GM18508 (cell line): ENCODE measurements around the gene ADAD1.

Experiments used
- ATAC-seq: cut with Tn5 transposase; IDR thresholded peaks from one replicate; pipeline ENCODE4 v1.9.1; 2021; ENCODE audit warnings: moderate number of reproducible peaks; ENCODE audit not compliant: insufficient read depth, unreplicated experiment

Gene ADAD1

GRCh38 chr4:122453384-122453995 is 74.7 kb downstream of the ADAD1 start:
- ATAC-seq, result no peak

GRCh38 chr4:122456231-122457116 is 77.7 kb downstream of the ADAD1 start, which contains the start of gene IL2:
Gene IL2, minus strand, starts transcription at chr4:122456725. Its CDS starts 285 bp downstream, at chr4:122456440.
- ATAC-seq, result no peak

- ATAC-seq, result peak; percentile 60
Measured at GRCh38 chr4:122458625-122459024, 79.8 kb downstream of the ADAD1 start.

- ATAC-seq, result no peak
Measured at GRCh38 chr4:122469457-122469856, 90.6 kb downstream of the ADAD1 start.

- ATAC-seq, result no peak
Measured at GRCh38 chr4:122475233-122475632, 96.4 kb downstream of the ADAD1 start.

GRCh38 chr4:122476126-122476525 is 97.3 kb downstream of the ADAD1 start:
- ATAC-seq, result no peak

GRCh38 chr4:122476745-122477144 is 97.9 kb downstream of the ADAD1 start:
- ATAC-seq, result no peak
